CD4-positive, alpha-beta T cell treated with Interleukin-17A for 4 hours (primary cell): ENCODE data around the gene C4orf51.
A peak's percentile ranks its signal among the peaks of the same experiment; 100 is the strongest.

Experiments used
- DNase-seq: peaks from one replicate; pipeline ENCODE4 v3.0.0-alpha.2; 2020; ENCODE audit warnings: mixed read lengths

Gene C4orf51

GRCh38 chr4:145716200-145716599, 36.3 kb downstream of the C4orf51 start:
- DNase-seq, result no peak

GRCh38 chr4:145716661-145717200, 36.8 kb downstream of the C4orf51 start:
- DNase-seq, result no peak

- no peak for DNase-seq
These were observed 40.0 kb downstream of the C4orf51 start for GRCh38 chr4:145719752-145720624.

GRCh38 chr4:145720656-145721055, 40.7 kb downstream of the C4orf51 start:
- DNase-seq, result no peak

GRCh38 chr4:145722561-145722960, 42.6 kb downstream of the C4orf51 start:
- no peak for DNase-seq

- DNase-seq, result no peak
These were observed 43.4 kb downstream of the C4orf51 start for GRCh38 chr4:145723336-145723735.

GRCh38 chr4:145730026-145730425, 50.1 kb downstream of the C4orf51 start:
- no peak for DNase-seq

- DNase-seq, result no peak
These were observed 51.1 kb downstream of the C4orf51 start for GRCh38 chr4:145731028-145731427.

GRCh38 chr4:145732001-145732815, 52.3 kb downstream of the C4orf51 start:
- DNase-seq, result no peak

- DNase-seq, result peak; percentile 93
These were observed 53.2 kb downstream of the C4orf51 start for GRCh38 chr4:145732895-145733880.

GRCh38 chr4:145734031-145734430, 54.1 kb downstream of the C4orf51 start:
- DNase-seq, result no peak

- DNase-seq, result no peak
These were observed 54.8 kb downstream of the C4orf51 start for GRCh38 chr4:145734576-145735346.

- no peak for DNase-seq
These were observed 55.4 kb downstream of the C4orf51 start for GRCh38 chr4:145735347-145735675.

- DNase-seq, result no peak
These were observed 55.9 kb downstream of the C4orf51 start for GRCh38 chr4:145735827-145736226.

GRCh38 chr4:145736241-145736831, 56.4 kb downstream of the C4orf51 start:
- DNase-seq, result no peak

GRCh38 chr4:145739845-145740244, 59.9 kb downstream of the C4orf51 start:
- no peak for DNase-seq

GRCh38 chr4:145740806-145741205, 60.9 kb downstream of the C4orf51 start:
- no peak for DNase-seq

GRCh38 chr4:145743641-145744040, 63.7 kb downstream of the C4orf51 start:
- no peak for DNase-seq

GRCh38 chr4:145755802-145756201, 75.9 kb downstream of the C4orf51 start:
- DNase-seq, result no peak

GRCh38 chr4:145756244-145756643, 76.3 kb downstream of the C4orf51 start:
- no peak for DNase-seq

- DNase-seq, result no peak
These were observed 77.2 kb downstream of the C4orf51 start for GRCh38 chr4:145757188-145757587.
